GM12878 (cell line): ENCODE data around the gene TSFM. TPM values are rescaled to one million over a fixed set of nuclear protein-coding genes. Genes with fewer than 3 reads are reported as not detected.

ENCODE experiments used
- ATAC-seq: fragments of 200-7000 bp; cut with Tn5 transposase; 3 replicates; pipeline ENCODE4 v1.9.1; 2020; ENCODE audit warnings: mild to moderate bottlenecking, moderate library complexity
- BruUV-seq: library from RNA; stranded (reverse); fragments of 400-500 nt; replicated peaks from 2 replicates; lab custom pipeline; 2021; lab: Mats Ljungman, UMichigan
- CTCF ChIA-PET: fragments of 300-600 bp; sonication (Branson Sonifier 250); formaldehyde crosslinking; extraction: SDS; loops from one replicate; lab custom pipeline; 2021; ENCODE audit warnings: inconsistent platforms; lab: Yijun Ruan, JAX
- POLR2A ChIA-PET: fragments of 350-600 bp; formaldehyde crosslinking; extraction: SDS; loops from one replicate; lab custom pipeline; 2021; ENCODE audit warnings: inconsistent platforms; lab: Charles Lee
- RAD21 ChIA-PET: fragments of 300-600 bp; sonication (Branson Sonifier 250); formaldehyde crosslinking; loops from one replicate; lab custom pipeline; 2023; ENCODE audit warnings: antibody characterized with exemption; ENCODE audit not compliant: unreplicated experiment; lab: Charles Lee
- SMC1A ChIA-PET: fragments of 300-600 bp; sonication (Branson Sonifier 250); formaldehyde crosslinking; loops from one replicate; lab custom pipeline; 2023; ENCODE audit not compliant: unreplicated experiment, uncharacterized antibody; lab: Charles Lee
- DNase-seq: peaks from one replicate; pipeline ENCODE4 v3.0.0-alpha.2; 2011; ENCODE audit warnings: low read depth, low spot score
- FAIRE-seq: peaks from 3 replicates; lab custom pipeline; 2011; peaks lifted over from hg19 to GRCh38; lab: Jason Lieb, UNC
- H2AFZ ChIP-seq: 2 replicates; pipeline ENCODE4 v1.6.0; 2011; ENCODE audit warnings: low read depth, low read length, control low read depth; ENCODE audit not compliant: control insufficient read depth
- H3K27ac ChIP-seq: 2 replicates; pipeline ENCODE4 v1.5.1; 2011; ENCODE audit warnings: control low read depth; ENCODE audit not compliant: control insufficient read depth, insufficient read depth
- H3K27me3 ChIP-seq, 2 experiments: replicated peaks in 1 of 2; 2 replicates each; pipeline versions ENCODE4 v1.6.0 to v1.6.1; 2011; ENCODE audit warnings: low read length in 1 of 2; ENCODE audit not compliant: control insufficient read depth in 2 of 2, insufficient read depth in 2 of 2
- H3K36me3 ChIP-seq, 2 experiments: 2 replicates each; pipeline ENCODE4 v1.5.1; 2011; ENCODE audit warnings: low read length in 1 of 2; ENCODE audit not compliant: control insufficient read depth in 2 of 2, insufficient read depth in 2 of 2
- H3K4me1 ChIP-seq: 2 replicates; pipeline ENCODE4 v1.6.1; 2011; ENCODE audit warnings: mild to moderate bottlenecking, low read length, moderate library complexity, mixed read lengths; ENCODE audit not compliant: control insufficient read depth, insufficient read depth
- H3K4me2 ChIP-seq: 2 replicates; pipeline ENCODE4 v1.6.0; 2011; ENCODE audit warnings: control low read depth; ENCODE audit not compliant: control insufficient read depth, insufficient read depth
- H3K4me3 ChIP-seq: fragments of 200-600 bp; sonication (generic); 2 replicates; pipeline ENCODE4 v1.5.1; 2016
- H3K79me2 ChIP-seq: 2 replicates; pipeline ENCODE4 v1.6.0; 2011; ENCODE audit warnings: low read length; ENCODE audit not compliant: control insufficient read depth, insufficient read depth
- H3K9ac ChIP-seq: 2 replicates; pipeline ENCODE4 v1.8.0; 2011; ENCODE audit warnings: low read length, control low read depth, mixed read lengths; ENCODE audit not compliant: control insufficient read depth, insufficient read depth
- H3K9me3 ChIP-seq: replicated peaks from 3 replicates; pipeline ENCODE4 v1.5.1; 2011; ENCODE audit warnings: mild to moderate bottlenecking, low read length; ENCODE audit not compliant: control insufficient read depth, insufficient read depth
- H4K20me1 ChIP-seq: 2 replicates; pipeline ENCODE4 v1.6.0; 2011; ENCODE audit not compliant: control insufficient read depth, insufficient read depth
- BHLHE40 ChIP-seq, 2 experiments: fragments of 450-650 bp in 1 of 2; IDR thresholded peaks; 2 replicates each; pipeline ENCODE4 v1.6.1; 2011 to 2017; ENCODE audit warnings: low read depth in 2 of 2, borderline replicate concordance in 1 of 2, improper control_type of control experiment in 1 of 2, low read length in 1 of 2, mild to moderate bottlenecking in 1 of 2
- BRCA1 ChIP-seq: IDR thresholded peaks from 2 replicates; pipeline ENCODE4 v1.6.1; 2011; ENCODE audit warnings: low read depth, low read length, improper control_type of control experiment
- CBX3 ChIP-seq: fragments of 200-600 bp; sonication (generic); IDR thresholded peaks from 2 replicates; pipeline ENCODE4 v1.6.1; 2016; ENCODE audit warnings: low read depth, borderline replicate concordance
- CREM ChIP-seq: IDR thresholded peaks from 2 replicates; pipeline ENCODE4 v1.6.1; 2014; ENCODE audit warnings: antibody characterized with exemption, low read depth
- FOXM1 ChIP-seq: IDR thresholded peaks from 2 replicates; pipeline ENCODE4 v1.6.1; 2012; ENCODE audit warnings: low read depth, mild to moderate bottlenecking, inconsistent platforms, low read length, moderate library complexity
- JUND ChIP-seq: IDR thresholded peaks from 2 replicates; pipeline ENCODE4 v1.6.1; 2012; ENCODE audit warnings: low read depth, mild to moderate bottlenecking, low read length, improper control_type of control experiment, moderate library complexity
- KAT2A ChIP-seq: conservative IDR thresholded peaks from 2 replicates; pipeline ENCODE4 v1.6.1; 2011; ENCODE audit warnings: low read depth, low read length; ENCODE audit not compliant: control insufficient read depth
- NFYB ChIP-seq: IDR thresholded peaks from 2 replicates; pipeline ENCODE4 v1.6.1; 2011; ENCODE audit warnings: low read depth, mild to moderate bottlenecking, low read length, improper control_type of control experiment, moderate library complexity; ENCODE audit not compliant: insufficient read depth
- NR2C2 ChIP-seq: IDR thresholded peaks from 2 replicates; pipeline ENCODE4 v1.6.1; 2011; ENCODE audit warnings: borderline replicate concordance, low read depth; ENCODE audit not compliant: control insufficient read depth, insufficient read length
- NRF1 ChIP-seq: conservative IDR thresholded peaks from 2 replicates; pipeline ENCODE4 v1.6.1; 2011; ENCODE audit warnings: mild to moderate bottlenecking, low read depth, low read length, improper control_type of control experiment
- PAX8 ChIP-seq: fragments of 450-650 bp; IDR thresholded peaks from 2 replicates; pipeline ENCODE4 v1.6.1; 2017; ENCODE audit warnings: mild to moderate bottlenecking, moderate library complexity
- RBBP5 ChIP-seq: fragments of 200-600 bp; sonication (generic); conservative IDR thresholded peaks from 2 replicates; pipeline ENCODE4 v1.6.1; 2016
- RUNX3 ChIP-seq: IDR thresholded peaks from 2 replicates; pipeline ENCODE4 v1.6.1; 2012; ENCODE audit warnings: low read length, inconsistent platforms
- STAT1 ChIP-seq: fragments of 450-650 bp; conservative IDR thresholded peaks from 2 replicates; pipeline ENCODE4 v1.6.1; 2014; ENCODE audit warnings: antibody characterized with exemption, mild to moderate bottlenecking
- SUZ12 ChIP-seq: fragments of 200-600 bp; sonication (generic); IDR thresholded peaks from one replicate; pipeline ENCODE4 v1.6.1; 2018; ENCODE audit warnings: antibody characterized with exemption, mild to moderate bottlenecking; ENCODE audit not compliant: unreplicated experiment
- WGBS: methylation state at CpG from one replicate; pipeline ENCODE4 v1.1.6; 2016; ENCODE audit warnings: low lambda C conversion rate; ENCODE audit not compliant: insufficient replicate concordance, insufficient coverage; ENCODE audit errors: missing lambda C conversion rate; 5-methylcytosine and 5-hydroxymethylcytosine counted together
- in situ Hi-C: fragments of 300-500 bp; cut with MboI; formaldehyde crosslinking; loops from 9 replicates; pipeline ENCODE4 v1.14.3; 2018; ENCODE audit warnings: mixed read lengths
- intact Hi-C: fragments of 100-400 bp; cut with micrococcal nuclease; formaldehyde crosslinking; loops from one replicate; pipeline ENCODE4 v1.14.2; 2022; ENCODE audit not compliant: unreplicated experiment
- polyA plus RNA-seq, 11 experiments: library from polyadenylated mRNA; depleted of rRNA in 4 of 11; unstranded in 6 of 11; stranded (reverse) in 5 of 11; fragments of >200 nt; fragmentation: Nextera tagmentation in 4 of 11; fragmentation: Illumina TruSeq in 1 of 11; extraction: Ambion mirVana in 4 of 11; extraction: Trizol in 1 of 11; gene quantifications; 1 replicate in 1 of 11; 2 replicates in 10 of 11; pipeline versions ENCODE4 v1.2.1 to v1.2.3, GENCODE V29; 2011 to 2016; ENCODE audit warnings: inconsistent platforms in 2 of 11, missing spikeins in 2 of 11, low read depth in 1 of 11
- total RNA-seq, 4 experiments: library from RNA; depleted of rRNA in 3 of 4; stranded (reverse); fragments of >200 nt in 3 of 4; fragmentation: Illumina TruSeq in 1 of 4; extraction: Trizol in 1 of 4; gene quantifications; 2 replicates each; pipeline versions ENCODE4 v1.2.1 to v1.2.3, GENCODE V29; 2013 to 2021
- TF ChIP-seq, protein P1 (sequence below): IDR thresholded peaks from 2 replicates; pipeline ENCODE4 v1.6.1; 2012; ENCODE audit warnings: low read depth, low read length, improper control_type of control experiment
- TF ChIP-seq, protein P2 (sequence below): IDR thresholded peaks from 2 replicates; pipeline ENCODE4 v1.6.1; 2011; ENCODE audit warnings: mild to moderate bottlenecking, low read depth, low read length, moderate library complexity; ENCODE audit not compliant: insufficient replicate concordance

The TSFM gene
- total and polyA plus RNA-seq, 10 of the 15 experiments (the other 5 are each of a cell fraction or from before 2014, with no cell fraction given): 36.7 to 132 (median 45.6) TPM

DNA sequence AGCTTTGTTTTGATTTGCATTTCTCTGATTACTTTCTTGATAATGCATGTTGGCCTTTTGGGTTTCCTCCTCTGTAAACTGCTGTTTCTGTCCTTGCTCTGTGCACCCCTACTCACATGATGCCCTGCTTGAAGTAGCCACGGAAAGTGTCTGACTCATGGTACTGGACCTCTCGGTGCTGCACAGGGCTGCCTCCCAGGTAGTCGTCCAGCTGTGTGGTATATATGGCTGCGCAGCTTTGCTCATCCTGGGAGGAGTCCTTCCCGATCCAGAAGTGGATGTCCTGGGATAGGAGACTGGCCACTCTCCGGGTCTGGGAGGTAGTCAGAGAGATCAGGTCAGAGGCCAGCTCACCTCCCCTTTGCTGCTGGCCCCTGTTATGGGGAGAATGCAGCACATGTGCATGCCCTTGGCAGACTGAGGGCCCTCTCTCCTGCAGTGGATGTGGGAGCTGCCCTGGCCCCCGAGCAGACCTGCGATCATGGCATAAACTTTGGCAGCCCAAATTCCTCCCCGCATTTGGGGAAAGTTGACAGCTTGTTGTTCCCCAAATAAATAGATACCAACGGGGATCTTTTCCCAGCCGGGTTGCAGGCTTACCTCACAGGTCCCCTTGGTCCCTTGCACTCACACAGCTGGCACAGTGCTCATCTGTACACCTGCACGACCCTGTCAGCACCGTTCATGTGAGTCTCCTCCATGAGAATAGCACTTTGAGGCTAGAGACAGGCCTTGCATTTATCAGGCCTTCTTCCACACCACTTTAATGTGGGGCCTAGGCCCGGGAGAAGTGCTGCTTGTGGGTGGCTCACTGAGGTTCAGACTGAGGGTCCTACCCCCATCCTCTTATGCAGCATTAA is 30.8 kb downstream of the TSFM start (continued):
- TF ChIP-seq JUND (no peak), PAX8 (no peak), STAT1 (no peak), NRF1 (no peak), BHLHE40 (IDR thresholded peaks at IDR 0.05; ENCODE audit: borderline replicate concordance in 1 of 2, low read depth in 2 of 2, low read length in 1 of 2) (no peak), SUZ12 (no peak), RBBP5 (no peak)
- TF ChIP-seq, protein P1, sequence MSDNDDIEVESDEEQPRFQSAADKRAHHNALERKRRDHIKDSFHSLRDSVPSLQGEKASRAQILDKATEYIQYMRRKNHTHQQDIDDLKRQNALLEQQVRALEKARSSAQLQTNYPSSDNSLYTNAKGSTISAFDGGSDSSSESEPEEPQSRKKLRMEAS: no peak

DNA sequence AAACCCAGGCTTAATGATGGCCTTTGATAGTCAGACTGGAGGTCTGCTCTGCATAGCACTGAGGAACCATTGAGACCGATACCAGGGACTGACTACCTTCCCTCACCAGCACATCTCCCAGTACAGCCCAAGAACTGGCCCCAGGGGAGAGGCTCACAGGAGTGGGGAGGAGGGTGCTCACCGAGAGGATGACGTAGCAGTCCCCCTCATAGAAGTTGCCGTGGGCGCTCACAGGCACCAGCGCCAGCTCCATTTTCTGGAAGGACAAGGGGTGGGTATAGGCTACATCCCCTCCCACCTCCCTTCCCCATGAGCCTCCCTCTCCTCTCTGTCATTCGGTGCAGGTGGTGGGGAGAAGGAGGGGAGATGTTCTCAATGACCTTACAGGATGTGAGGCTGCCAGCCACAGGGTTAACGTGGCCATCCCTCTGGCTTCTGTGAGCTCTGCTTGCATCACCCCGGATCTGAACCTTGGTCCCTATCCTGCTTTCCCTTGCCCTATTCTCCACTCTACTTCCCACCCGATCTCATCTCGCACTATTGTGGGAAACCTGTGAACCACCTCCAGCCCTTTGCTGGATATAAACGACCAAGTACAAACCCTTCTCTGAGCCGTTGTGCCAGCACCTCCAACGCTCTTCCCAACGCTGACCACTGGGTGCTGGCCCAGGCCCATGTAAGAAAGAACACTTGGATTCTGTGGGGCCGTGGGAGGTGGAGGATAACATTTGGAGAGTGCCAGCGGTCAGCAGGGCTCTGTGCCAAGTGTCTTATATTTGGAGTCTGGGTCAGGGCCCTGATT is 31.6 kb downstream of the TSFM start:
- Histone ChIP-seq H3K79me2 (no peaks in the 10 kb centered on the region), H4K20me1 (no peaks in the 10 kb centered on the region), H2AFZ (no peak overlapping the region), H3K36me3 (no peaks in the 10 kb centered on the region; a peak in 1 of 4 replicates), H3K4me3 (no peak overlapping the region), H3K9ac (no peak overlapping the region), H3K4me1 (no peaks in the 10 kb centered on the region), H3K4me2 (no peak overlapping the region), H3K27me3 (no peaks in the 10 kb centered on the region), H3K9me3 (no peaks in the 10 kb centered on the region), H3K27ac (no peak overlapping the region)
- in situ Hi-C loops (no loop called here), intact Hi-C loops (no loop called here)
- DNase-seq: no peak
- ChIA-PET SMC1A (interaction anchor here (1.9 kb wide), 1 partner anchor 81 kb away, joined by 4 read pairs; no protein-coding TSS in a partner anchor), CTCF (interaction anchor here (0.5 to 1.1 kb wide), 3 partner anchors 9 to 26 kb away, joined by 3 to 4 read pairs (median 3); no protein-coding TSS in a partner anchor), POLR2A (interaction anchor here (0.5 kb wide), 1 partner anchor 9 kb away, joined by 3 read pairs; no protein-coding TSS in a partner anchor), RAD21 (no interaction called here)
- no peak for ATAC-seq
- WGBS: 76% methylated on average over 17 of the region's 17 CpGs
- no peak for FAIRE-seq
- no TSS peak for BruUV-seq
- TF ChIP-seq FOXM1 (no peak), NFYB (no peak), RUNX3 (no peak), SUZ12 (no peak), NR2C2 (no peak), CREM (no peak), BRCA1 (no peak), KAT2A (no peak), CBX3 (no peak)
- TF ChIP-seq, protein P2, sequence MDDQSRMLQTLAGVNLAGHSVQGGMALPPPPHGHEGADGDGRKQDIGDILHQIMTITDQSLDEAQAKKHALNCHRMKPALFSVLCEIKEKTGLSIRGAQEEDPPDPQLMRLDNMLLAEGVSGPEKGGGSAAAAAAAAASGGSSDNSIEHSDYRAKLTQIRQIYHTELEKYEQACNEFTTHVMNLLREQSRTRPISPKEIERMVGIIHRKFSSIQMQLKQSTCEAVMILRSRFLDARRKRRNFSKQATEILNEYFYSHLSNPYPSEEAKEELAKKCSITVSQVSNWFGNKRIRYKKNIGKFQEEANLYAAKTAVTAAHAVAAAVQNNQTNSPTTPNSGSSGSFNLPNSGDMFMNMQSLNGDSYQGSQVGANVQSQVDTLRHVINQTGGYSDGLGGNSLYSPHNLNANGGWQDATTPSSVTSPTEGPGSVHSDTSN: no peak
